ENCODE data around the gene SHC3. TPM values are rescaled to one million over a fixed set of nuclear protein-coding genes. Genes with fewer than 3 reads are reported as not detected.

Gene SHC3
- total and polyA plus RNA-seq, 2 donors from 2014 or later = 0.95 to 1.5 TPM

DNA sequence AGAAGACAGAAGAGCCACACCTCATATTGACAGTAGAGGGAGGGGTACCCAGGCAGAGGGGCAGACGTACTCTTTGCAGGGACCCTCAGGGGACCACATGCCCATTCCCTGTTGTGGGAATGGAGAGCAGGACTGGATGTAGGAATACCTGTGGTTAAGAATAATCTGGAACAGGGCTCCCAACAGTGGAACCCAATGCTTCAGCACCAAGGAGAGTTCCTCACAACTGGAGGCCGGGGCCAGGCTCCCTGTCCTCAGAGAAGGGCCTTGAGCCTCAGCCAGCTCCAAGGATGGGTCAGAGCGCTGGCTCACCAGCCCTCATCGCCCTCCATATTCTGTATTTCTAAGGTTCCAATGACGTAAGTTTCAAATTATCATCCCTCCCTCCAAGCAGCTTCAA is 7.4 kb upstream of the SHC3 start:
- H3K9ac ChIP-seq (ENCODE audit: low read length in 3 of 3) = no peak overlapping the region
- H3K27me3 ChIP-seq (ENCODE audit: control insufficient read depth, insufficient read depth, low read length) = no peaks in the 10 kb centered on the region
- intact Hi-C loops (cut with DNase I) = no loop called here
- DNase-seq (peak in 3 of 5 donors; percentile 53 to 81 (median 63)), FAIRE-seq (no peak)
- no peaks in the 10 kb centered on the region for H3K36me3 ChIP-seq (ENCODE audit: control insufficient read depth in 2 of 3, insufficient read depth in 3 of 3, low read length in 3 of 3)
- H3K9me3 ChIP-seq (ENCODE audit: control insufficient read depth in 2 of 3, insufficient read depth in 1 of 3, low read length in 3 of 3) = no peaks in the 10 kb centered on the region
- no peak overlapping the region for H3K4me3 ChIP-seq (ENCODE audit: low read length in 3 of 3)
- TF ChIP-seq, protein P1, sequence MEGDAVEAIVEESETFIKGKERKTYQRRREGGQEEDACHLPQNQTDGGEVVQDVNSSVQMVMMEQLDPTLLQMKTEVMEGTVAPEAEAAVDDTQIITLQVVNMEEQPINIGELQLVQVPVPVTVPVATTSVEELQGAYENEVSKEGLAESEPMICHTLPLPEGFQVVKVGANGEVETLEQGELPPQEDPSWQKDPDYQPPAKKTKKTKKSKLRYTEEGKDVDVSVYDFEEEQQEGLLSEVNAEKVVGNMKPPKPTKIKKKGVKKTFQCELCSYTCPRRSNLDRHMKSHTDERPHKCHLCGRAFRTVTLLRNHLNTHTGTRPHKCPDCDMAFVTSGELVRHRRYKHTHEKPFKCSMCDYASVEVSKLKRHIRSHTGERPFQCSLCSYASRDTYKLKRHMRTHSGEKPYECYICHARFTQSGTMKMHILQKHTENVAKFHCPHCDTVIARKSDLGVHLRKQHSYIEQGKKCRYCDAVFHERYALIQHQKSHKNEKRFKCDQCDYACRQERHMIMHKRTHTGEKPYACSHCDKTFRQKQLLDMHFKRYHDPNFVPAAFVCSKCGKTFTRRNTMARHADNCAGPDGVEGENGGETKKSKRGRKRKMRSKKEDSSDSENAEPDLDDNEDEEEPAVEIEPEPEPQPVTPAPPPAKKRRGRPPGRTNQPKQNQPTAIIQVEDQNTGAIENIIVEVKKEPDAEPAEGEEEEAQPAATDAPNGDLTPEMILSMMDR (IDR thresholded peaks at IDR 0.05; ENCODE audit: borderline replicate concordance, extremely low read depth, insufficient read depth) = no peak
- H3K27ac ChIP-seq (ENCODE audit: low read depth in 2 of 2, low read length in 2 of 2) = no peak overlapping the region
- no peaks in the 10 kb centered on the region for H3K4me1 ChIP-seq (ENCODE audit: control insufficient read depth in 2 of 3, insufficient read depth in 2 of 3, low read depth in 1 of 3, low read length in 3 of 3)

DNA sequence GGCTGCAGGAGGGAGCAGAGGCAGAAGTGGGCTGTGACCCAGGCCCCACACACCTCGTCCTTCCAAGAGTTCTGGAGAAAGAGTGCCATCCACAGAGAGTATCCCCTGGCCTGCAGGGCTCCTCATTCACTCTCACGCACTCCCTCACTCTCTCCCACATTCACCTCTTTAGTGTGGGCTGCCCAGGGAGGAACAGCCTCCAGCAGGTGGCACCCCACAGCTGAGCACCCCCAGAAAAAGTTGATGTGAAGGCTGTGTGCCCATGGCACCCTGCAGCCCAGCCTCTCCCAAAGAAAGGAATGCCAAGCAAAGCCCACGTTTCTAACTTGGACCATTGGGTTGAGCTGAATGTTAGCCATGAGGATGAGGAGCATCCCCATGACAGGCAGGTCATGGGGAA is 4.5 kb upstream of the SHC3 start:
- peaks cover 0 to 10% (median 6%) of the 10 kb centered on the region in 3 donors for H3K4me1 ChIP-seq (ENCODE audit: control insufficient read depth in 2 of 3, insufficient read depth in 2 of 3, low read depth in 1 of 3, low read length in 3 of 3)
- intact Hi-C loops (cut with DNase I) = no loop called here
- H3K27ac ChIP-seq (ENCODE audit: low read depth in 2 of 2, low read length in 2 of 2) = no peak overlapping the region
- TF ChIP-seq, protein P1 (IDR thresholded peaks at IDR 0.05; ENCODE audit: borderline replicate concordance, extremely low read depth, insufficient read depth) = no peak
- H3K9ac ChIP-seq (ENCODE audit: low read length in 3 of 3) = no peak overlapping the region
- H3K36me3 ChIP-seq (ENCODE audit: control insufficient read depth in 2 of 3, insufficient read depth in 3 of 3, low read length in 3 of 3) = no peaks in the 10 kb centered on the region
- no peaks in the 10 kb centered on the region for H3K27me3 ChIP-seq (ENCODE audit: control insufficient read depth, insufficient read depth, low read length)
- no peaks in the 10 kb centered on the region for H3K9me3 ChIP-seq (ENCODE audit: control insufficient read depth in 2 of 3, insufficient read depth in 1 of 3, low read length in 3 of 3)
- no peak overlapping the region for H3K4me3 ChIP-seq (ENCODE audit: low read length in 3 of 3)
- no peak for FAIRE-seq
- no peak for DNase-seq

GRCh38 chr9:89182369-89182768 is 3.8 kb upstream of the SHC3 start:
- TF ChIP-seq, protein P1 (IDR thresholded peaks at IDR 0.05; ENCODE audit: borderline replicate concordance, extremely low read depth, insufficient read depth) = no peak
- no peak for DNase-seq
- peaks cover 0 to 10% (median 6%) of the 10 kb centered on the region in 3 donors for H3K4me1 ChIP-seq (ENCODE audit: control insufficient read depth in 2 of 3, insufficient read depth in 2 of 3, low read depth in 1 of 3, low read length in 3 of 3)
- H3K36me3 ChIP-seq (ENCODE audit: control insufficient read depth in 2 of 3, insufficient read depth in 3 of 3, low read length in 3 of 3) = no peaks in the 10 kb centered on the region
- H3K27ac ChIP-seq (ENCODE audit: low read depth in 2 of 2, low read length in 2 of 2) = no peak overlapping the region
- H3K9me3 ChIP-seq (ENCODE audit: control insufficient read depth in 2 of 3, insufficient read depth in 1 of 3, low read length in 3 of 3) = no peaks in the 10 kb centered on the region
- intact Hi-C loops (cut with DNase I) = no loop called here
- no peak overlapping the region for H3K9ac ChIP-seq (ENCODE audit: low read length in 3 of 3)
- H3K27me3 ChIP-seq (ENCODE audit: control insufficient read depth, insufficient read depth, low read length) = peaks cover 3% of the 10 kb centered on the region
- no peak overlapping the region for H3K4me3 ChIP-seq (ENCODE audit: low read length in 3 of 3)
- FAIRE-seq = no peak

Measured in kidney (tissue), 14 donors.